Neural progenitor cell (in vitro differentiated cells): ENCODE results near the gene FKBP15. TPM values are rescaled to one million over a fixed set of nuclear protein-coding genes. Genes with fewer than 3 reads are reported as not detected.

Experiments
- DNase-seq: peaks from one replicate; pipeline ENCODE4 v3.0.0-alpha.2; 2016; ENCODE audit warnings: low spot score
- H2AFZ ChIP-seq: fragments of 200-600 bp; sonication (generic); replicated peaks from 2 replicates; pipeline ENCODE4 v1.6.1; 2016; ENCODE audit warnings: antibody characterized with exemption
- H3F3A ChIP-seq: fragments of 200-600 bp; sonication (generic); 2 replicates; pipeline ENCODE4 v1.6.1; 2016; ENCODE audit warnings: antibody characterized with exemption, low read depth
- H3K27ac ChIP-seq: fragments of 200-600 bp; sonication (generic); 2 replicates; pipeline ENCODE4 v1.5.1; 2016; ENCODE audit warnings: mild to moderate bottlenecking
- H3K27me3 ChIP-seq: fragments of 200-600 bp; sonication (generic); 2 replicates; pipeline ENCODE4 v1.6.1; 2016; ENCODE audit warnings: mild to moderate bottlenecking, moderate library complexity
- H3K36me3 ChIP-seq: fragments of 200-600 bp; sonication (generic); 2 replicates; pipeline ENCODE4 v1.5.1; 2016
- H3K4me1 ChIP-seq: fragments of 200-600 bp; sonication (generic); 2 replicates; pipeline ENCODE4 v1.6.1; 2016; ENCODE audit warnings: mixed run types
- H3K4me2 ChIP-seq: fragments of 200-600 bp; sonication (generic); 2 replicates; pipeline ENCODE4 v1.6.1; 2016
- H3K4me3 ChIP-seq: fragments of 200-600 bp; sonication (generic); 2 replicates; pipeline ENCODE4 v1.5.1; 2016
- H3K79me2 ChIP-seq: fragments of 200-600 bp; sonication (generic); 2 replicates; pipeline ENCODE4 v1.6.1; 2016; ENCODE audit warnings: low read depth
- H3K9ac ChIP-seq: fragments of 200-600 bp; sonication (generic); 2 replicates; pipeline ENCODE4 v1.6.1; 2016
- H3K9me3 ChIP-seq: fragments of 200-600 bp; sonication (generic); 2 replicates; pipeline ENCODE4 v1.5.1; 2016; ENCODE audit warnings: low read depth
- H4K20me1 ChIP-seq: fragments of 200-600 bp; sonication (generic); 2 replicates; pipeline ENCODE4 v1.6.1; 2016; ENCODE audit warnings: low read depth
- H3K27ac Mint-ChIP-seq: 3 replicates; pipeline ENCODE4 v1.8.0; 2021; ENCODE audit warnings: mixed read lengths
- H3K27me3 Mint-ChIP-seq: 2 replicates; pipeline ENCODE4 v1.8.0; 2022; ENCODE audit warnings: low read depth, mild to moderate bottlenecking, inconsistent platforms, moderate library complexity, mixed read lengths; ENCODE audit not compliant: insufficient read depth
- H3K36me3 Mint-ChIP-seq: 3 replicates; pipeline ENCODE4 v1.8.0; 2021; ENCODE audit warnings: mixed read lengths
- H3K4me1 Mint-ChIP-seq: 3 replicates; pipeline ENCODE4 v1.8.0; 2021; ENCODE audit warnings: mixed read lengths
- H3K4me3 Mint-ChIP-seq: 3 replicates; pipeline ENCODE4 v1.8.0; 2021; ENCODE audit warnings: mild to moderate bottlenecking, moderate library complexity, mixed read lengths
- H3K9me3 Mint-ChIP-seq: 3 replicates; pipeline ENCODE4 v1.8.0; 2020; ENCODE audit warnings: mixed read lengths
- EZH2 ChIP-seq: fragments of 200-600 bp; sonication (generic); IDR thresholded peaks from 2 replicates; pipeline ENCODE4 v1.6.1; 2017; ENCODE audit warnings: antibody characterized with exemption, mild to moderate bottlenecking, moderate library complexity
- EZH2phosphoT487 ChIP-seq: fragments of 200-600 bp; sonication (generic); IDR thresholded peaks from 2 replicates; pipeline ENCODE4 v1.6.1; 2017; ENCODE audit warnings: antibody characterized with exemption
- total RNA-seq: library from RNA; depleted of rRNA; stranded (reverse); fragments of >200 nt; gene quantifications from 2 replicates; pipeline ENCODE4 v1.2.3, GENCODE V29; 2015; ENCODE audit warnings: low replicate concordance
- TF ChIP-seq, protein P1 (sequence below): fragments of 200-600 bp; sonication (generic); IDR thresholded peaks from 2 replicates; pipeline ENCODE4 v1.5.1; 2017; ENCODE audit warnings: antibody characterized with exemption, mild to moderate bottlenecking

FKBP15 gene
- total RNA-seq, 1 donor from 2014 or later = 25.5 TPM

DNA sequence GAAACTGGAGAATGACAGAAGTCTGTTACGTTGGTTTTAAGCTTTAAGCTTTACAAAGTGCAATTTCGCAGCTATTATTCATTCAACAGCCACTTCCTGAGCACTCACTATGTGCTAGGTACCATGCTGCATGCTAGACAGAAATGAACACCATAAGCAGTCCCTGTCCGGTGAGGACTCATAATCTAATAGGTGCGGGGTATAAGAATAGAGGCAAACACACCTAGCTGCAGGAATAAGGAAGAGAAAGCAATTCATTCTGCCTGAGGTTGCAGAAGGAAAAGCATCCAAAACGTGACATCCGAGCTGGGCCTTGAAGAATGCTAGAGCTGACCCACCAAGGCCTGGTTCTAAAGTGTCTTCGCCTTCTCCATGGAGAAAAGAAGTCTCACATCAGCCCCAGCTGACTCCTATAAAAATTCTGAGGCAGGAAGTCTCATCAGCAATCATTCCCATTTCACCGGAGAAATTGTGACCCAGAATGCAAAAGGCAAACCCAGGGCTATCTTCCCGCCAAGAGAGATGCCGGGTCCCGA is 542 bp downstream of the FKBP15 start:
- H3K27me3 Mint-ChIP-seq = peaks cover 2% of the 10 kb centered on the region
- Histone ChIP-seq H3K9me3 (no peaks in the 10 kb centered on the region), H3K4me1 (peaks cover 16% of the 10 kb centered on the region), H3K4me2 (peak overlapping the region; percentile 93), H3F3A (no peaks in the 10 kb centered on the region), H3K36me3 (no peaks in the 10 kb centered on the region), H3K27ac (no peak overlapping the region), H3K9ac (peak overlapping the region; percentile 66), H2AFZ (peak overlapping the region; percentile 88), H4K20me1 (peaks cover 18% of the 10 kb centered on the region), H3K79me2 (peaks cover 60% of the 10 kb centered on the region), H3K4me3 (peak overlapping the region; percentile 82), H3K27me3 (no peaks in the 10 kb centered on the region)
- peak; percentile 23 for DNase-seq
- H3K36me3 Mint-ChIP-seq = peaks cover 1% of the 10 kb centered on the region
- peak overlapping the region; percentile 97 for H3K4me3 Mint-ChIP-seq
- H3K27ac Mint-ChIP-seq = peak overlapping the region; percentile 91
- H3K9me3 Mint-ChIP-seq = no peaks in the 10 kb centered on the region
- H3K4me1 Mint-ChIP-seq = peaks cover 24% of the 10 kb centered on the region
- TF ChIP-seq, protein P1, sequence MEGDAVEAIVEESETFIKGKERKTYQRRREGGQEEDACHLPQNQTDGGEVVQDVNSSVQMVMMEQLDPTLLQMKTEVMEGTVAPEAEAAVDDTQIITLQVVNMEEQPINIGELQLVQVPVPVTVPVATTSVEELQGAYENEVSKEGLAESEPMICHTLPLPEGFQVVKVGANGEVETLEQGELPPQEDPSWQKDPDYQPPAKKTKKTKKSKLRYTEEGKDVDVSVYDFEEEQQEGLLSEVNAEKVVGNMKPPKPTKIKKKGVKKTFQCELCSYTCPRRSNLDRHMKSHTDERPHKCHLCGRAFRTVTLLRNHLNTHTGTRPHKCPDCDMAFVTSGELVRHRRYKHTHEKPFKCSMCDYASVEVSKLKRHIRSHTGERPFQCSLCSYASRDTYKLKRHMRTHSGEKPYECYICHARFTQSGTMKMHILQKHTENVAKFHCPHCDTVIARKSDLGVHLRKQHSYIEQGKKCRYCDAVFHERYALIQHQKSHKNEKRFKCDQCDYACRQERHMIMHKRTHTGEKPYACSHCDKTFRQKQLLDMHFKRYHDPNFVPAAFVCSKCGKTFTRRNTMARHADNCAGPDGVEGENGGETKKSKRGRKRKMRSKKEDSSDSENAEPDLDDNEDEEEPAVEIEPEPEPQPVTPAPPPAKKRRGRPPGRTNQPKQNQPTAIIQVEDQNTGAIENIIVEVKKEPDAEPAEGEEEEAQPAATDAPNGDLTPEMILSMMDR = no peak
- no peak for TF ChIP-seq EZH2
- TF ChIP-seq EZH2phosphoT487 = no peak

DNA sequence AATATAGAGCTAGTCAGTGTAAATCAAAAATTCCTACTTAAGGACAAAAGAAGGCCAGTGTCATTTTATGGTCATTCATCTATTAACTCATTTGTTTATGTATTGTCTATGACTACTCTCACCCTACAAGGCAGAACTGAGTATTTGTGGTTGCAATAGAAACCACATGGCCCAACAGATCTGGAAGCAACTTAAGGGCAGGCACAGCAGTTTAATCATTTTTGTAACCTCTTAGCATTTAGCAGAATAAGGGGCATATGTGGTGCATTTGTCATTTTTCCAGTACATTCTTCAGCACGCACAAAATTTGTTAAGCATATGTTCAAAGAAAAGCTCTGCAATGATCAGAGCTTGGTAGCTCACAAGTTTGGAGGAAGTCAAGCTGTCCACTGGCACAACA is 1.1 kb downstream of the FKBP15 start:
- peak overlapping the region; percentile 97 for H3K4me3 Mint-ChIP-seq
- TF ChIP-seq, protein P1 = no peak
- TF ChIP-seq EZH2phosphoT487 = no peak
- TF ChIP-seq EZH2 = no peak
- peaks cover 64% of the 10 kb centered on the region for H3K79me2 ChIP-seq
- H3K27me3 ChIP-seq = no peaks in the 10 kb centered on the region
- H3K4me1 Mint-ChIP-seq = peaks cover 24% of the 10 kb centered on the region
- peaks cover 2% of the 10 kb centered on the region for H3K27me3 Mint-ChIP-seq
- peak overlapping the region; percentile 93 for H3K4me2 ChIP-seq
- peaks cover 1% of the 10 kb centered on the region for H3K36me3 Mint-ChIP-seq
- H4K20me1 ChIP-seq = peaks cover 16% of the 10 kb centered on the region
- H3K4me3 ChIP-seq = peak overlapping the region; percentile 82
- H3F3A ChIP-seq = no peaks in the 10 kb centered on the region
- no peaks in the 10 kb centered on the region for H3K36me3 ChIP-seq
- no peaks in the 10 kb centered on the region for H3K9me3 ChIP-seq
- no peak overlapping the region for H3K27ac Mint-ChIP-seq
- H3K9me3 Mint-ChIP-seq = no peaks in the 10 kb centered on the region
- H3K27ac ChIP-seq = no peak overlapping the region
- H3K4me1 ChIP-seq = peaks cover 16% of the 10 kb centered on the region
- H3K9ac ChIP-seq = no peak overlapping the region
- no peak overlapping the region for H2AFZ ChIP-seq
- no peak for DNase-seq

DNA sequence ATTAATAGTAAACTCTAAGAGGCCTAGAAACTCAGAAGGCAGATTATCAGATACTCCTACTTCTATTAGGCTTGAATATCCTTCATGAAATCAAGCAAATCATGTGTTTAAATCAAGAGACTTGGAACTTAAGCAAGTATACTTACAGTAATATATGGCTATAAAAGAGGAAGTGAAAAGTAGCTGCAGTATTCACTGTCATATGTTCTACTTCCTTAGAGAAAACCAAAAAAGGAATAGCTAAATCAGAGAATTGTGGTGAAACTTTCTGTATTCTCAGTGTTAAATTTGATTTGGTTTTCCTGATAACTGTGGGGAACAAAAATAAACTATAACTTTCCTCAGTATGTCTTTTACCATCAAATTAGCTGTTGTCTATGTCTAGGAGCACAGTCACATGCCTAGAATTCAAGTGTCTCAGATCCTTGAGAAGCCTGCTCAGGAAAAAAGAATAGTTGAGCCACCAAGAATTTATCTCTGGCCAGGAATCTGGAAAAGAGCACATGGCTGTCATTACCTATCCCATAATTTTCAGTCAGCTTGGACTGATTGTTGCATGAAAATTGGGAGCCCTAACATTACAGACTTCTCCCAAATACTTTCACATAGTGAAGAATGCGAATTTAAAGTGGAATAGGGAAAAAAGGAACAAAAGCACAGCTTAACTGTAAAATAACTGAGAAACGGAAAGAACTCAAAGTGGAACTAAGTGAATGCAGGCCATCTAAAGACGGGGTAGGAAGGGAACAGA is 1.7 kb downstream of the FKBP15 start:
- H3K27me3 Mint-ChIP-seq = peaks cover 2% of the 10 kb centered on the region
- no peak overlapping the region for H2AFZ ChIP-seq
- peaks cover 14% of the 10 kb centered on the region for H4K20me1 ChIP-seq
- peaks cover 16% of the 10 kb centered on the region for H3K4me1 ChIP-seq
- H3K4me3 ChIP-seq = peak overlapping the region; percentile 82
- no peaks in the 10 kb centered on the region for H3K9me3 ChIP-seq
- no peaks in the 10 kb centered on the region for H3K36me3 ChIP-seq
- peak overlapping the region; percentile 97 for H3K4me3 Mint-ChIP-seq
- H3F3A ChIP-seq = no peaks in the 10 kb centered on the region
- H3K79me2 ChIP-seq = peaks cover 68% of the 10 kb centered on the region
- no peak for DNase-seq
- TF ChIP-seq, protein P1 = no peak
- TF ChIP-seq EZH2 (no peak), EZH2phosphoT487 (no peak)
- no peaks in the 10 kb centered on the region for H3K27me3 ChIP-seq
- H3K4me1 Mint-ChIP-seq = peaks cover 24% of the 10 kb centered on the region
- H3K9ac ChIP-seq = no peak overlapping the region
- H3K27ac Mint-ChIP-seq = no peak overlapping the region
- no peaks in the 10 kb centered on the region for H3K36me3 Mint-ChIP-seq
- H3K27ac ChIP-seq = no peak overlapping the region
- peak overlapping the region; percentile 93 for H3K4me2 ChIP-seq
- H3K9me3 Mint-ChIP-seq = no peaks in the 10 kb centered on the region
